GM19468 (cell line): ENCODE measurements around the gene MB.

ENCODE experiments used
- ATAC-seq: cut with Tn5 transposase; IDR thresholded peaks from one replicate; pipeline ENCODE4 v1.9.1; 2021; ENCODE audit warnings: mild to moderate bottlenecking, moderate library complexity, moderate number of reproducible peaks; ENCODE audit not compliant: unreplicated experiment; ENCODE audit errors: extremely low read depth

MB gene

DNA sequence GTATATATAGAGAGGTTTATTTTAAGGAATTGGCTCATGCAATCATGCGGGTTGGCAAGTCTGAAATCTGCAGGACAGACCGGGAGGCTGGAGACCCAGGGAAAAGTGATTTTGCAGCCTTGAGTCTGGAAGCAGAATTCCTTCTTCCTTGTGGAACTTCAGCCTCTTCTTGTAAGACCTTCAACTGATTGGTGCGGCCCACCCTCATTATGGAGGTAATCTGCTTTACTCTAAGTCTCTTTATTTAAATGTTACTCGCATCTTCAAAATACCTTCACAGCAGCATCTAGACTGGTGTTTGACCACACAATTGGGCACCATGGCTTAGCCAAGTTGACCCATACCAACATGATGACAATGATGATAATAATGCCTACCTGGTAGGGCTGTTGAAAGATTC, 17.8 kb downstream of the MB start:
- ATAC-seq, result no peak

DNA sequence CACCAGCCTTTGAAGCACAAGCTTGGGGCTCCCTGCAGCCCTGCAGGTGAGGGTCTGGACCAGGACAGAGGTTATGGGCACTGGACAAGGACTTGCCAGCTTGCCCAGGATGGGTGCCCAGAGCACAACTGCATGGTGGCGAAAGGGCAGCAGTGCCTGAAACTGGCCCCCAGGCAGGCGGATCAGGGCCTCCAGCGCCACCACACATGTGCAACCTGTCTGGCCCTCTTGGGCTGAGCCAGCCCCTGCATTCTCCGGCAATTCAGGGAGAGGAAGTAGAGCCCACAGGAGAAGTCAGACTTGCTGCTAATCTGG, 18.8 kb downstream of the MB start:
- ATAC-seq, result no peak

DNA sequence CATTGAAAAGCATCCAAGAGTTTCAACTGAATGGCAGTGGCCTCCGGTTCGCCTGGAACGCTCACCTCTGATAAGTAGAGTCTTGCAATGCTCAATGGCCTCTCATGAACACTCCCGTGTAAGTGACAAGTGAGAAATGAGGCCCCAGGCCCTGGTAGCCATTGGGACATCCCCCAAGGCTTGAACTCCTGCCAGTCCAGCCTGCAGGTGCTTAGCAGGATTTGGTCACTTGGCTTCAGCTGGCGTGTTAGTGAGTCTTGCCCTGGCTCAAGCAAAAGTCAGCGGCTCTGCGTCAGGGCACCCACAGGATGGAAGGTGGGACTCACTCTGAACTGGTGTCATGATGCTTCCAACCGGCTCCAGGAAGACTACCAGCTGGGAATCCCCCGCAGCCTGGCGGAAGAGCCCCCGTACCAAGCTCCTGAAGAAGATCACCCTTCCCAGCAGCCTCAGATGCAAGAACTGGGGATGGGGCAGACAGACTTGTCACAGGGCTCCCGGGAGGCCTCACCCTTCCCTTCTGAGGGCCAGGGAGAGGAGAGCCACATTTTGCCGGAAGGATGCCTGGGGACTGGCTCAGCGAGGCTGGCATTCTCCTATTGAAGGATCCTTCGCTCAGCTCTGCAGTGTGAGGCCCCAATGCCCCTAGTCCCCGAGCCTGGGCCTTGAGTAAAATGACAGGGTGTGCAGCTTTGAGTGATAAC, 19.3 kb downstream of the MB start:
- no peak for ATAC-seq

DNA sequence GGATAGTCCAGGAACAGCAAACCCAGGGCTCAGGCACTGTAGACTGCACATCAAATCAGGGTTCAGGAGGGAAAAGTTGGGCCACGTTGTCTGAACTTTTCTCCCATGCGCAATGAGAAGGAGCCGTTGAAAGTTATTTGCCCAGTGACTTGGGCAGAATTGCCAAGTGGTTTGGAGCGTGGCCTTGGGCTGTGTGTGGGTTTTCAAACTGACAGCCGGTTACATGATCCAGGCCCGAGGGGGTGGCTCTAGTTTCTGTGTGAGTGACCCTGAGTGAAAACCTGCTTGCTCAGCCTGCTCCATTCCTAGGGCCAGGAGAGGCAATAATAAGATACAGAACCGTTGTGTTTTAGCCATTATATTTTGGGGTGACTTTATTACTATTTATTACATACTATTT, 20.3 kb downstream of the MB start:
- no peak for ATAC-seq

DNA sequence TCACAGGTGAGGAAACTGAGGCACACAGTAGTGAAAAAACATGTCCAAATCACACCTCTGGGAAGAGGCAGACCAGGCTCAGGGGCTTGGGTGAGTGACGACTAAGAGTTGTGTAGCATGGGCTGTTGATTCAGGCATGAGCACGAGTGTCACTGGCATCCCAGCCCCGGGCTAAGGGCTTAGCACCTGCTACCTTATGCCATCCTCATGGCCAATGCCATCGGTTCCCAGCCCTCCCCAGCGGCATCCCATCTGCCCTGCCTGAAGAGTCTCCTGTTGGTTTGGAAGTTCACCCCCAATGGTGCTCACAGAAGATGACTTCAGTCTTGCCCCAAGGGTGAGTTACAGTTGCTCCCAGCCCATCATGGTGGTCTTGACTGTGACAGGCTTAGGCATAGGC, 22.4 kb downstream of the MB start:
- no peak for ATAC-seq

DNA sequence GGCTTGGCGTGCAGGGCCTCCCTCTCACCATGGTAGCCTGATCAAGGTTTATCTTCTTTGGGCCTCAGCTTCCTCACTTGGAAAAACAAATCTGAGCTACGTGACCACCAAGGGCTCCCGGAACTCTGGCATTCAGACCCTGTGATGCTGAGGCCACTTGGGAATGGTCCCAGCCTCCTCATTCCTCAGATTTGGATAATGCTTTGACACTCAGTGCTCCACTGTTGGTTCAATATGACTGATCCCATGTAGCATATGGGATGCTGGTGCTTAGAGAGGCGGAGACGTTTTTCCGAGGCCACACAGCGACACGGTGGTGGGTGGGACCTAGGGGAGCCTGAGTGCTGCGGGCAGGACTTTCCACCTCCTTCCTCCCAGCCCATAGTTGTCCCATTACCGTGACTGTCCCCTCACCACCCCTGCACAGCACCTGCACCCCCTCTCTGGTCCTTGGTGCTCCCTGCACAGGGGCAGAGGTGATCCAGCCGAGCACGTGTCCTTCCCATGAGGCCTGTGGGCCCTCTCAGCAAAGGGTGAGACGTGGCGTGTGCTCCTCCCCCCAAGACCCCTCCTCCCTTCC, 23.1 kb downstream of the MB start:
- no peak for ATAC-seq

DNA sequence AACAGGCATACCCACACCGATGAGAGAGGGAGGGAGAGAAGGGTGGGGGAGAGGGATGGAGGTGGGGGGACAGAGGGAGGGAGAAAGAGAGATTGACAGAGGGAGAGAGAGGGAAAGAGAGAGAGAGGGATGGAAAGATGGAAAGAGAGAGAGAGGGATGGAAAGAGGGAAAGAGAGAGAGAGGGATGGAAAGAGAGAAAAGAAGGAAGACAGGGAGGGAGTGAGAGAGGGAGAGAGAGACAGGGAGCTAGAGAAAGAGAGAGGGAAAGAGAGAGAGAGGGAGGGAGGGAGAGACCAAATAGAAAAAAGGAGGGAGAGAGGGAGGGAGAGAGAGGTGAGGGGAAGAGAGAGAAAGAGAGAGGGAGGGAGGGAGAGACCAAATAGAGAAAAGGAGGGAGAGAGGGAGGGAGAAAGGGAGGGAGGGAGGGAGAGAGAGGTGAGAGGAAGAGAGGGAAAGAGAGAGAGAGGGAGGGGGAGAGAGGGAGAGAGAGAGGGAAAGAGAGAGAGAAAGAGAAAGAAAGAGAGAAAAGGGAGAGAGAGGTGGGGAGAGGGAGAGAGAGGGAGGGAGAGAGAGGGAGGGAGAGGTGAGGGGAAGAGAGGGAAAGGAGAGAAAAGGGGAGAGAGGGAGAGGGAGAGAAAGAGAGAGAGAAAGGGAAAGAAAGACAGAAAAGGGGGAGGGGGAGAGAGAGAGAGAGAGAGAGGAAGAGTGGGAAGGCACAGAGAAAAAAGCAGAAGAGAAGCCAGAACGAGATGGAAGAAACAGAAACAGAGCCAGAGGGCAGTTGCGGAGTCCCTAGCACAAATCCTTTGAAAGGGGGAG, 23.8 kb downstream of the MB start:
- ATAC-seq, result no peak

DNA sequence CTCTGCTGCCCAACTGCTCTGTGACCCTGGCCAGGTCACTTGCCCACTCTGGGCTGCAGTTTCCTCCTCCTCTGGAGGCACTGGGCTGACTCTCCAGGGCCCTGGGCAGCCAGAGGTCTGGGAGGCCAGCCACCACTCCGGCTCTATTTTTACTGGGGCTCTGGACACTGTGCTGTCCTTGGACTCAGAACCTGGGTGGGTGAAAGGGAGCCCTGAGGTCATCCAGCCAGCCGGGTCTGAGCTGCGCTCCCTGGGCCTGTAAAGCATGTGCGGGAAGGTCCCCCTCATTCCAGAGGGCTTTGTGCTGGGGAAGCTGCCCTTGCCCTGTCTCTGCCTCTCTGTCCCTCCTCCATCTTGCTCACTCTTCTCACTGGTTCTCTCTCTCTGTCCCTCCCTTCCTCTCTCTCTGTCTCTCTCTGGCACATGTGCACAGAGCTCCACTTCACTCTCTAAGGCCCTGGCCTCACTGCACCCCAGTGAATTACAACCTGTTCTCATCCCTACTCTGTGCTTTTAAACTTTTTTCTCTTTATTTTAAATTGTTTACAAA, 24.6 kb downstream of the MB start:
- no peak for ATAC-seq

DNA sequence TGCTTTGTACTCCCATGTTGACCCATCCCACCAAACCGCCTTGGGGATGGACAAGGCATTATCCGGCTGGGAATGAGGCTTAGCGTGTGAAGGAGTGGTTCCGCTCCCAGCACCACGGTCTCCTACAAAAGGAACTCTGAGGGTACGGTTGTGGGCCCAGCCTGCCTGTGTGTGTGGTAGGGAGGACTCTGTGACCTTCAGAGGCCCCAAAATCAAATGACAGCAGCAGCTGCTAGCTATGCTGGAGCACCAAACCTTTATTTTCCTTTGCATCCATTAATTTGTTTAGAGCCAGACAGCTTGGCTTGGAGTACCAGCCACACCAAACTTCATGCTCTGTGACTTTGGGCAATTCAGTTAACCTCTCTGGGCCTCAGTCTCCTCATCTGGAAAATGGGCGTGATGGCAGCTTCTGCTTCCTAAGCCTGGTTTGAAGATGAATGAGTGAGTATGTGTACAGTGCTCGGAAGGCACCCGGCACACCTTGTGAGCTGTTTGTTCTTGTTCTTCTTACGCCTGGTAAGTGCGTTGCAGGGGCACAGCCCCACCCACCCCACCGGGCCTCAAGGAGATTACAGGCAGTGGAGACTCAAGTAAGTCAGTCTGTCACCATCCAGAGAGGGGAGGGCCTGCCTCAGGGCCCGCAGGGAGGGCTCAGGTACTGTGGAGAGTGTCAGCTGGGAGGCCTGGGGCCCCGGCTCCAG, 25.3 kb downstream of the MB start:
- no peak for ATAC-seq

DNA sequence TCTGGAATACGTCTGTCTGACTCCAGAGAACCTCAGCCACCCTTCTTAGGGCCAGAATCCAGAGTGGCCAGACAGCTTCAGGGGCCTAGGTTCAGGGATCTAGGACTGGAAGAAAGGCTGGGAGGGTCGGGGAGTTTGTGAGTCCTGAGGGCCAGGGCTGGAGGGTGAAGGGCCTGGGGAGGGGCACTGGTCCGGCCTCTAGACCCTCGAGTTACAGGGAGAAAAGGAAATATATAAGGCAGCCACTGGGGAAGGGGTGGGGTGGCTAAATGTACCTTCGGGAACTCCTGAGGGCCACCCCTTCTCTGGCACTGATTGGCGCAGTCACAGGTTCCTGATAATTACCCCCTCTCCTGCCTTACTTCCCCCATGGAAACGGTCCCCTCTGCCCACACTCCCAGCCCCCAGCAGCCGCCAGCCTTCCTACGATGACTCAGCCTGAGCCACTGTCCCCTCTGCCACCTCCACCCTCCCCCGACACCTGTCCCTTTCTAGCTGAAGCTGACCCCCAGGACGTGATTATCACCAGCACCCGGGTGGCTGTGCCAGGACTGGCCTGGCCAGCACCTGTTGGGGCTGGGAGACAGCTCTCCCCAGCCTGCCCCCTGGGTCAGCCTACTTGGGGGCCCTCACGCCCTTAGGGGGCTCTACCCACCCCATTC, 26.4 kb downstream of the MB start:
- no peak for ATAC-seq

DNA sequence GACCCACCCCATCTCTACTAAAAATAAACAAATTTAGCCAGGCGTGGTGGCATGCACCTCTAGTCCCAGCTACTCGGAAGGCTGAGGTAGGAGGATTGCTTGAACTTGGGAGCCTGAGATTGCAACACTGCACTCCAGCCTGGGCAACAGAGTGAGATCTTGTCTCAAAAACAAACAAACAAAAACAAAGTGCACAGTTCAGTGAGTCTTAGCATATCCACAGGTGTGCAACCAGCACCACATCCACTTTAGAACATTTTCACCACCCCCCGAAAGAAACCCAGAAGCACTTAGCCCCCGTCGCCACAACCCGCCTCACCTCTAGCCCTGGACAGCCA, 27.4 kb downstream of the MB start:
- no peak for ATAC-seq

DNA sequence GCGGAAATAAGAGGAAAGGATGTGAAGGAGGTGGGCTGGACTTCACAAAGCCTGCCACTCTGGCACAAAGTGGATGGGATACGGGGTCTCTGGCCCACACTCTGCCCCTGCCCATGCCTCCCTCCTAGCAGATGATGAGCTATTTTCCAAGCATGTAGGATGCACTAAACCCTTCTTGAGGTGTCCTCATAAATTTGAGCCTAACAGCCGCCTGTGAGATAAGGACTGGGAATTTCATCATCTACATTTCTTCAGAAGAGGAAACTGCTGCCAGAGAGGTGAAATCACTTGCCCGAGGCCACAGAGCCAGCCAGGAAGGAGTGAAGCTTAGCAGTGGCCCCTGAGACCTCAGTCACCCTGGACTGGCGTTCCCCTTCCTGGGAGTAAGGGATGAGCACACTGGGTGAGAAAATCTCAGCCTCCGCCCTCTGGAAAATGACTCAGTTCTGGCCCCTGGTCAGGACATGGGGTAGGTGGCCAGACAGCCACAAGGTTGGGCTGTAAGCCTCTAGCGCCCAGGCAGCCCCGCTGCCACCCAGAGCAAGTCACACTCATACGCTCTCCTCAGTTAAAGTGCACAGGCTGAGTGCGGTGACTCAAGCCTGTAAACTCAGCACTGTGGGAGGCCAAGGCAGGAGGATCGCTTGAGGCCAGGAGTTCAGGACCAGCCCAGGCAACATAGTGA, 27.9 kb downstream of the MB start:
- ATAC-seq, result no peak

DNA sequence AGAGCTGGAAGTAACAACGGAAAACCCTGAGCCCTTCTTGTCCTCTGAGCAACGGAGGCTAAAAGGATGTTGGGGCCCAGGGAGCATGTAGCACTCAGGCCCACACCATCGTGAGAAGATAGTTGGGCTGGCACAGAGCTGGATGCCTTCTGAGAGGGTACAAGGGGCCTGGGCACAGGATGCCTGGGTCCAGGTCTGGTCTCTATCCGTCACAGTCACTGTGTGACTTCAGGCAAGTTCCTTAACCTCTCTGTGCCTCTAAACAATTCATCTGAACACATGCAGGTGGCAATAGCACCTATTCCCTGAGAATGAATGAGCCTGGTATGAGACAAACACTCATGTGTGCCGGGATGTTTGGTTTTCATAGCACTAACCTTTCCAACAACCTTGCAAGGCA, 29.2 kb downstream of the MB start:
- no peak for ATAC-seq

DNA sequence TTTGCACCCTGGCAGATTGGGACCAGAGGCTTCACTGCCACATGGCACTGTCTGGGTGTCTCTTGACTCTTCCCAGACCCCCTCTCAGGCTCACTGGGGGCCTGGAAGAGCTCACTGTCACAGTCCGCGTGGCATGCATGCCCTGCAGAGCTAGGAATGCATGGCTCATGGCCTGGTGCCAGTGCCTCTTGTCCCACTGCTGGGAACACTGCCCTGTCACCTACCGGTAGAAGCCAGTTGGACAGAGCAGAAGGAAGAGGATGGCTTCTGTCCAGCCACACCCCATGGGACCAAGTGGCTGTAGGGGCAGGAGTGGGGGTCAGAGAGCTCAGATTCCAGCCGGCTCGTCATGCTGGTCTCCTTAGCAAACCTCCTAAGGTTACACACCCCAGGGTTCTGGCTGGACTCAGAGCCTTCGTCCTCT, 29.7 kb downstream of the MB start:
- ATAC-seq, result no peak

DNA sequence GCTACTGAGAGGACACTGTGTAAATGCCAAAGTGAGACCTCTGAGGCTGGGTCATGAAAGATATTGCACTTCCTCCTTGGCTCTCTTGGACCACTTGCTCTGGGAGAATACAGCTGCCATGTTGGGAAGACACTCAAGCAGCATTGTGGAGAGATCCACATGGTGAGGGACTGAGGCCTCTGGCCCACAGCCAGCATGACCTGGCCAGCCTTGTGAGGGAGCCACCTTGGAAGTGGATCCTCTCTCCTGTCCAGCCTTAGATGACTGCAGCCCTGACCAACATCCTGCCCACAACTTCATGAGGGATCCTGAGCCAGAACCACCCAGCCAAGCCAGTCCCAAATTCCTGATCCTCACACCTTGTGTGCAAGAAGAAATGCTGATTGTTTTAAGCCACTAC, 30.4 kb downstream of the MB start:
- no peak for ATAC-seq

DNA sequence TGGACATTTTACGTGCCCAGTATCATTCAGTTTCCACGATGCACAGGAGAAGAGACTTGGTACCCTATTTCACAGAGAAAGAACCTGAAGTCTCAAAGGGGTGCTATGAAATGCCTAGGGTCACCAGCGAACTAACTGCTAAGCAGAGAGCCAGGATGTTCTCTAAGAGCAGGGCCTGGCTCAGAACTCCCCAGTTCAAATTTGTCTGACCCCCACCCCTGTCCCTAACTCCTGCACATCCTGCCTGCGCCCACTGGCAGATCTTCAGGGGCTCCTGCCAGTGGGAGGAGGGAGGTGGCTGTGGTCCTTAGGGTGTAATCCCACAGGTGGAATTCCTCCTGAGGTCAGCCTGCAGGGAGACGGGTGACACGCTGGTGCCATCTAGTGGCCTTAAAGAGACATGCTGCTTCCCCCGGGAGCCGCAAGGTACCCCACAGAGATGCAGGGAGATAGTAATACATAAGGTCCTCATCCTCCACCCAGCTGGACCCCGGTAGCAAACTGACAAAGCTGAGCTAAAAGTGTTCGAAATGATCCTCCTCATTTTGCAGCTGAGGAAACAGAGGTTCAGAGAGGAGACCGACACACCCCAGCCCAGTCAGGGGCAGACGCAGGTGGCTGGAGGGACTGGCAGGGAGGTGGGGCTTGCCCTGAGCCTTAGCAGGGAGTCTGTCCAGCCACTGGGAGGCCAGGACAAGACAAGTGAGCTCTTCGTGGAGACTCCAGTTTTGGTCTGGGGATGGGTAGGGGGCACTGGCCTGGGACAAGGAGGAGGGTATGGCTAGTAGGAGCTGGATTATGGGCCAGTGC, 34.1 kb downstream of the MB start:
- no peak for ATAC-seq

DNA sequence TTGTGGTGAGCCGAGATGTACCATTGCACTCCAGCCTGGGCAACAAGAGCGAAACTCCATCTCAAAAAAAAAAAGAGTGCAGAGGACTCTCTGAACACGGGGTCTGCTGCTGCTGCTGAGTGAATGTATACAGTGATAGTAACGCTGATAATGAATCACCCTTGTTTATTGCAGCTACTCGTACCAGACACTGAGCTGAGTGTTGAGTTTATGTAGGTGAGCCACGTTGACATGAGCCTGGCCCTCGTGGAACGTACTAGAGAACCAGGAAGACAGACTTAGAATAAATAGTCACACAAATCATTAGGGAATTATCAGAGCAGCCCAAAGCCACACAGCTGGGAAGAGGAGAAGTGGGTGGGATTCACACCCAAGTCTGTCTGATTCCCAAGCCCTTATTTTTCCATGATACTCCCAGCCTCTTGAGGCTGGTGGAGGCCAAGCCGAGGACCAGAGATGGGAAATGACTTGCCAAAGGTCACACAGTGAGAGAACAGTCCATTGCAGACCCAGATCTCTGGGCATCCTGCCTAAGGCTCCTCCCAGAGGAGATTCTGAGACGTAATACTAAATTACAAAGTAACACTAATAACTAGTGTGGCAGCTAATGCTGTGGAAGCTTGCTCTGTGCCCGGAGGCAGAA, 34.8 kb downstream of the MB start:
- no peak for ATAC-seq

DNA sequence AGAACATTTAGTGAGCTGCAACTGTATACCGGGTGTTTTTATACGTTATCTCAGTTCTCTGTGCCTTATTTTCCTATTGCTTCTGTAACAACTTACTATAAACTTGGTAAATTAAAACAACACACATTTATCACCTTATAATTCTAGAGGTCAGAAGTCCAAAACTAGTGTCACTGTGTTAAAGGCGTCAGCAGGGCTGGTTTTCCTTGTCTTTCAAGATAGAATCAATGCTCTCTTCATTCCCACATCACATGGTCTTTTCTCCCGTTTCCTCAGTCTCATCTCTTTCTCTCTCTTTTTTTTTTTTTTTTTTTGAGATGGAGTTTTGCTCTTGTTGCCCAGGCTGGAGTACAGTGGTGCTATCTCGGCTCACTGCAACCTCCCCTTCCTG, 36.1 kb downstream of the MB start:
- ATAC-seq, result no peak
